ENCODE measurements around the gene ILKAP.

ILKAP gene

DNA sequence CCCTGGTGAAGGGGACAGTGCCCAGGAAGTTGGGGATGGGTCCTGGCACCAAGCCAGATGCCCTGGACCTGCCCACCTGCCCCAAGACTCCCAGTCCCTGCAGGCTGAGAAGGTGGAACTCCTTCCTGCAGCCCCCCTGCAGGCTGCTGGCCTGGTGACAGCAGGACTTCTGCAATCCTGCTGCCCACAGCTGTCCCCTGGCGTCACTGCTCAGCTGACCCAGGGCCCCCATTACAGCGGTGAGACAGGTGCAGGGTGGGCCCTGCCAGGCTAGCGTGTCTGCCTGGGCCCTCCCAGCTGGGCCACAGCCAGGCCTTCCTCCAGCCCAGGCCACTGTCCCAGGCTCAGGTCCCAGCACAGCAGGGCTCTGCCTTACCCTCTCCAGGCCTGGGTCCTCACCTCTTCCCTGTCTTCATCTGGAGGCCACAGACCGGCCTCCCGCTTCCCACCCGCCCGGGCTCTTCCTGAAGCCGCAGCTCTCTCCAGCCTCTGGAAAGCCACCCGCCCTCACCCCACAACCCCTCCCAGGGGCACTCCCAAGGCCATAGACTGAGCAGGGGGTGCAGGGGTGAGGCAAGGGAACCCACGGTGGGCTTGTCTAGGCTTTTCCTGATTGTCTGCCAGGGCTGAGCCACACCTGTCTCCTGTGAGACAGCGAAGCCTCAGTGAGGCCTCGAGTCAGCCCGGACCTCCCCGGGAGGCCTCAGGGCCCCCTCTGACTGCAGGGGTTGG lies 53.5 kb downstream of the ILKAP start:
- DNase-seq (ENCODE audit: low spot score), result no peak

DNA sequence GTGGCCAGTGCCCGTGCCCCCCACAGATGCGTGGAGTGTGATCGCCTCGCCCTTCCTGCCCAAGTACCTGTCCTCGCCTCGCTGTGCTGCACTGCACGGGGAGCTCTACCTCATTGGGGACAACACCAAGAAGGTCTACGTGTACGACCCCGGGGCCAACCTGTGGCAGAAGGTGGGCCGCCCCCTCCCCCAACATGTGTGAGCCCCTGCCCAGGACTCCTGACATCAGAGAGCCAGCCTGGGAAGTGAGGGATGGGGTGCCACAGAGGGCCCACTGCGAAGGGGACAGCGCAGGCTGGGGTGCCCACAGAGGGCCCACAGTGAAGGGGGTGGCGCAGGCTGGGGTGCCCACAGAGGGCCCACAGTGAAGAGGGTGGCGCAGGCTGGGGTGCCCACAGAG lies 54.5 kb downstream of the ILKAP start:
- no peak for DNase-seq (ENCODE audit: low spot score)

DNA sequence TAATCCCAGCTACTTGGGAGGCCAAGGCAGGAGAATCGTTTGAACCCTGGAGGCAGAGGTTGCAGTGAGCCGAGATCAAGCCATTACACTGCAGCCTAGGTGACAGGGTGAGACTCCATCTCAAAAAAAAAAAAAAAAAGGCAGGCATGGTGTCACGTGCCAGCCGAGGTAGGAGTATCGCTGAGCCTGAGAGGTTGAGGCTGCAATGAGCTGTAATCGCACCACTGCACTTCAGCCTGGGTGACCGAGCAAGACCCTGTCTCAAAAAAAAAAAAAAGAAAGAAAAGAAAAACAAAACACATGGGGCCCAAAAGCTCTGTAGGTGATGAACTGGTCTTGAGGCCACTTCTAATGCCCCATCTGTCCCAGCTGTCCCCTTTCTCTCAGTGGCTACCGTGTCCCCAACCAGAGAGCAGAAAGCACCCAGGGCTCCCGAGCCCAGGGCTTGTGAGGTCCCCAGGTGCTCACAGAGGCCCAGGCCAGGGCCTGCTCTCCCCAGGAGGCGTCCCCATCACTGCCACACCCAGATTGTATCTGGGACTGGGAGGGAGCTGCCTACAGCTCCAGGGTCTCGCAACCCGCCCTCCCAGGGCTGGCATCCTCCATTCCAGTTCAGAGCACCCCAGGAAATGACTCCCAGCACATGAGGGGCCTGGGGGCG lies 56.5 kb downstream of the ILKAP start:
- DNase-seq (ENCODE audit: low spot score), result no peak

DNA sequence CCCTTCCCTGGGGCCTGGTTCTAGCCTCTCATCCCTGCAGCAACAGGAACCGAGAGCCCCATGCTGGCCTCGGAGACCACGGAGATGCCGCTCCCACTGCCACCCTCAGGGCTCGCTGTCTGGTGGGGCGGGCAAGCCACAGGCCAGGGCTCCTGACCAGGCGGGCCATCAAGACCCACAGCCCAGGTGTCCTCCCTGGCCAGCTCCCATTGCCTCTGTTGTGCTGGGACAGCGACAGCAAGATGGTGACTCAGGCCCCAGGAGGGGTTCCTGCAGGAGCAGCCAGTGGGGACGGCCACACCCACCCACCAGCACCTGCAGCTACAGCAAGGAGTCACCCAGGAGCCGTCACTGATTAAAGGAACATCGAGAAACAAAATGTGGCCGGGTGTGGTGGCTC lies 57.6 kb downstream of the ILKAP start:
- DNase-seq (ENCODE audit: low spot score), result no peak

DNA sequence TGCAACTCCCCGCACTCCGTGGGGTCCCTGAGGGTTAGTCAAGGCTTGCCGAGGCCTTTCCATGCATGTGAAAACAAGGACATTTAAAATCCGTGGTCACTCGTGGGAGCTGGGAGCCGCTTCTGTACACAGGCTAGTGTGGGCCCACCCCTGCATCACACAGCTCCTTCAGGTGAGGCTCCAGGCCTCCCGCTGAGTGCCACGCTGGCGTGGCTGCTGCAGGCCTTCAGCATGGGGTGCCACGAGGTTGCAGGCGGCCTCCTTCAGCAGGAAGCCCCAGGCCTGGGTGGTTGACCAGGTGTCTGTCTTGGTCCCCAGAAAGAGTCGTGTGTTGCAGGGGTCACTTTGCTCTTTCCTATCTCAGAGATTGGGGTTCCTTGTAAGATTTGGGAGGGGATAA lies 58.4 kb downstream of the ILKAP start:
- no peak for DNase-seq (ENCODE audit: low spot score)

DNA sequence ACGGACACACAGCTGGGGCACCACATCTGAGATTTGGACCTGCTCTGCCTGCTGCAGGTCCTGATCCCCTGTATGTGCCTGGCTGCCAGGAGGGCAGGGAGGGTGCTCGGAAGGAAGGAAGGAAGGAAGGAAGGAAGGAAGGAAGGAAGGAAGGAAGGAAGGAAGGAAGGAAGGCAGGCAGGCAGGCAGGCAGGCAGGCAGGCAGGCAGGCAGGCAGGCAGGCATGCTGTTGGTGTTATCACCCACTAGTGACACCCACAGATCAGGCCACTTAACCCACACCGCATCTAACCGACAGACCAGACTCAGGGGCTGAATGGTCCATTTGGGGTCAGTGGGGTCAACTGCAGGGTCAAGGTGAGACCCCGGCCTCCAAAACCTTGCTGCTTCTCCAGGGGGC lies 59.2 kb downstream of the ILKAP start:
- DNase-seq (ENCODE audit: low spot score), result no peak

DNA sequence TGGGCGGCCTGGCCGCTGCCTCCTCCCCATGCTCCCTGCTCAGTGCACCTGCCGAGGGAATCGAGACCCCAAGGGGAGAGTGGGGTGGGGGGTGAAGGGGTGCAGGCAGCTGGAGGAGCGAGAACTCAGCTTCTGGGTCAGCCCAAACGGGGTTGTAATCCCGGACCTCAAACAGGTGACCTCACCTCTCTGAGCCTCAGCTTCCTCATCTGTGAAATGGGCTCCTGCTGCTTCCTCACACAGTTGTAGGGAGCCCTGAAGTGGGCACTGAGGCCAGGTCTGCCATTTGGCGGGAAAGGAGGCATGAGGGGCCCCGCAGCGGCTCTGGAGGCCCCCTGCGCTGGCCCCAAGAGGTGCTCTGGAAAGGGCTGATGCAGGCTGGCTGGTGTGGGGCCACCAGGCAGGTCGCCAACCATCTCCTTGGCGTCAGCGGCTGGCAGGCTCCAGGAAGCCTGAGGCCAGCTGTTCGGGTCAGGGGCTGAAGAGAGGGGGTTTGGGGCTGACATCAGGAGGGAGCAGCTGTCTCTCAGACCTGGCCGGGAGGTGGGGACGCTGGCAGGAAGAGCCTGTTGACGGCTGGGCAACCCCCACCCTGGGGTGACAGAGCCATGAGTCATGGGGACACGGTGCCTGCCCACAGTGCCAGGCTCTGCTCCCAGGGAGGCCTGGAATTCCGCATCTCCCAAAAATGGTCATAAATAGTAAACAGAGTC lies 60.1 kb downstream of the ILKAP start:
- DNase-seq (ENCODE audit: low spot score), result no peak

DNA sequence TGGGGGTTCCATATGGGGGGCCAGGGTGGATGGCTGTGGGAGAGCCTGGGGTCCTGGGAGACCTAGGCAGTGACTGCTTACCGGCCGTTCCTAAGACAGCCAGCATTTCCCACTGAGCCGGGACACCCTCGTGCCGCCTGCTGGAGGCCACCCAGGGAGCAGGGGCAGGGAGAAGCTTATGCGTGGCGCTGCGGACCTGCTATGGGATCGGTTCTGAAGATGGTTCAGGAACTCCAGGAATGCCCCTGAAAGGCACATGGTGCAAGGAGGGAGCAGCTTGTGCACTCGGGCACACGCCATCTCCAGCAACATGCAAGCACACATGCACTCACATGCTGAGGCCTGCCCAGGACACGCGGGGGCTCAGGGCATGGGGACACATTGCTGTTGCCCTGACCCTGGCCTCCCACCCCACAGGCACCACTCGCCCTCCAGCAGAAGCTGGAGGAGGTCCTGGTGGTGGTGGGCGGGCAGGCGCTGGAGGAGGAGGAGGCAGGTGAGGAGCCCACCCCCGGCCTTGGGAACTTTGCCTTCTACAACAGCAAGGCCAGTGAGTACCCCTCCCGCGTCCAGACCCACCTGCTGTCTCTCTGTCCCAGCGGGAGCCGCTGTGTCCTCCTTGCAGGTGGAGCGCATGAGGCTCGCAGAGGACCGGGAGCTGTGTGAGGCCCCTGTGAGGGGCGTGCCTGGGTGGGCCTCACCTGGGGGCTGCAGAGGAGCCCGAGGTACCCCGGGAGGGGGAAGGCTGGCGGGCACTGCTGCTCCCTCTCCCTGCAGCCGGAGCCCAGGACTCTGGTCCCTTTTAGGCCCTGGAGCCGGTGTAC lies 60.9 kb downstream of the ILKAP start:
- DNase-seq (ENCODE audit: low spot score), result no peak

DNA sequence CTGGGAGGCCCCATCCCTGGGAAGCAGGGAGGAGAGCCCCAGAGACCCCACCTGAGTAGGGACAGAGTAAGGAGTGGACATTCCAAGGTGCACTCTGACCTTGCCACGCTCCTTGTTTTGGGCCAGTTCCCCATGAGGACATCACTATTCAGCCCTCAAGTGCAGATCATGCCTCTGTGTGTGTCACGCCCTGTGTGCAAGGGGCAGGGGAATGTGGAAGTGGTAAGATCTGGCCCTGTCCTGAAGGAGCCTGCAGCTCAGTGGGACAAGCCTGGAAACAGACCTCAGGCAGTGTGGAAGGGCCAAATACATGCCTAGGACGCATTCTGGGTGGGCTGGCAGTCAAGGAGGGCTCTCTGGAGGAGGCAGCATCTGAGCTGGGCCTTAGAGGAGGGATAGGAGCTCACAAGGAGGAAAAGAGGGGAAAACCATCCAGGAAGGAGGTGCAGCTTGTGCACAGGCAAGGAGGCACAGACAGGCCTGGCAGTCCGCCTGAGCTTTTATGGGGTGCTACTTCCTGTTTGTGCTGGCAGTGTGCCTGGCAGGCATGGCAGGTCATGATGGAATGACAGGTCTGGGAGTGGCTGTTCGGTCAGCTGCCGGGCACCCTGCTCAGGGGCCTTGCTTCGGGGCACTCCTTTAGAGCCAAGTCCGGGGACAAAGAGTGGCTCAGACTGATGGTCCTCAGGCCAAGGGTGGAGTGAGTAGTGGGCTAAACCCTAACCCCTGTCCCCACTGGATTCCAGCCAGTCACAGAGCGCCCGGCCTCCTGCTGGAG lies 61.8 kb downstream of the ILKAP start:
- DNase-seq (ENCODE audit: low spot score), result no peak

DNA sequence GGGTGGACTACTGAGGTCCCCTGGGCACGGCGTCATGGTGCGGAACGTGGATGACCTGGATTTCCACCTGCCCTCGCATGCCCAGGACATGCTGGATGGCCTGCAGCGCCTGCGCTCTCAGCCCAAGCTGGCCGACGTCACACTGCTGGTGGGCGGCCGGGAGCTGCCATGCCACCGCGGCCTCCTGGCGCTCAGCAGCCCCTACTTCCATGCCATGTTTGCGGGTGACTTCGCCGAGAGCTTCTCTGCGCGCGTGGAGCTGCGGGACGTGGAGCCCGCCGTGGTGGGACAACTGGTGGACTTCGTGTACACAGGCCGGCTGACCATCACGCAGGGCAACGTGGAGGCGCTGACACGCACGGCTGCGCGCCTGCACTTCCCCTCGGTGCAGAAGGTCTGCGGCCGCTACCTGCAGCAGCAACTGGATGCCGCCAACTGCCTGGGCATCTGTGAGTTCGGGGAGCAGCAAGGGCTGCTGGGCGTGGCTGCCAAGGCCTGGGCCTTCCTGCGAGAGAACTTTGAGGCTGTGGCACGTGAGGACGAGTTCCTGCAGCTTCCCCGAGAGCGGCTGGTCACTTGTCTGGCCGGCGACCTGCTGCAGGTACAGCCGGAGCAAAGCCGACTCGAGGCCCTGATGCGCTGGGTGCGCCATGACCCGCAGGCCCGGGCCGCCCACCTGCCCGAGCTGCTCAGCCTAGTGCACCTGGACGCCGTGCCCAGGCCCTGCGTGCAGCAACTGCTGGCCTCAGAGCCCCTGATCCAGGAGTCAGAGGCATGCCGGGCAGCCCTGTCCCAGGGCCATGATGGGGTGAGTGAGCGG lies 62.6 kb downstream of the ILKAP start:
- DNase-seq (ENCODE audit: low spot score), result no peak

DNA sequence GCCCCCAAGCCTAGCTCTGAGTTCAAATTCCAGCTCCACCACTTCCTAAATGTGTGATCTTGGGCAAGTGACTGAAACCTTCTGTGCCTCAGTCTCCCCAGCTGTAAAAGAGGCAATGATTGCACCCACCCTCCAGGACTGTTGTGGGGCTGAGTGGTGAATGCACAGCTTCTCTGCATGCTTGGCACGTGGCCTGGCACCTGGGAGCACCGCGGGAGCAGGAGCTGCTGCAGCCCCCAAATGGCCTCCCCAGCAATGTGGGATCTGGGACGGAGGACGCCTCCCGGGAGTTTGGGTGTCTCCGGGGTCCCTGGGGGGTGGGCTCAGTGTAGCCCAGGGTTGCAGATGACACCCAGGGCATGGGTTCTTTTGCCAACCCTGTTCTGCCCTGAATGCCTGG lies 63.5 kb downstream of the ILKAP start:
- DNase-seq (ENCODE audit: low spot score), result no peak

DNA sequence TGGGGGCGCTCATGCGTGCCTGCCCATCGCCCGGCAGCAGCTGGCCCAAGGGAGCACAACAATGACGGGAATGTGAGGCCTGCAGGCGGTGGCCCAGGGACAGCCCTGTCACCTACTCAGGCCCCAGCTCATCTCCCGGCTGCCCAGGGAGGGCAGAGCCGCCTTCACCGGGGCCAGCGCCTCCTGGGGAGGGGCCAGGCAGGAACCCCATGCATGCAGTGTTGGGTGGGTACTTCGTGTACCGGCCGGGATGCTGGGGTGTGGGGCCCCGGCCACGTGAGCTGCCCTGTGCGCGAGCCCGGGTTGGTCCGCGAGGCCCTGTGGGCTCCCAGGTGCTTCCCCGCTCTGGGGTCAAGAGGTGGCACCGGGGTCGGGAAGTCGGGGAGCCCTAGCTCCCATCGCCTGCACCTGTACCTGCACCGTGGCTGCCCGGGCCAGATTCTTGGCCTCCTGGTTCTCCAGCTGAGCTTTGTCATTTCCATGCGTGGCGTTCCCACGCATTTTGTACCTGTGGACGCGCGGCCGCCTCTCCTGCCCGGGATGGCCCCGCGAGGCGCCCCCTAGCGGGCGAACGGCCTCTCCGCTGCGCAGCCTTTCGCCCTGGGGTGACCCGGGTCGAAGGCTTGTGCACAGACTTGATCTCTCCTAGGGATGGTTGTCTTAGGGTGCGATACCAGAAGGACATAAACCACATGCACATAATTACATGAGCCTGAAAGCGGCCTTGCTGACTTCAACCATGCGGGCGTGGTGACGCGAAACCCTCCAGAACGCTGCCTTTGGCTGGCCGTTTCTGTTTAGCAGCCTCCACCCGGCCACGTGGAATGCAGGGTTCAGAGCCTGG lies 64.1 kb downstream of the ILKAP start:
- no peak for DNase-seq (ENCODE audit: low spot score)

DNA sequence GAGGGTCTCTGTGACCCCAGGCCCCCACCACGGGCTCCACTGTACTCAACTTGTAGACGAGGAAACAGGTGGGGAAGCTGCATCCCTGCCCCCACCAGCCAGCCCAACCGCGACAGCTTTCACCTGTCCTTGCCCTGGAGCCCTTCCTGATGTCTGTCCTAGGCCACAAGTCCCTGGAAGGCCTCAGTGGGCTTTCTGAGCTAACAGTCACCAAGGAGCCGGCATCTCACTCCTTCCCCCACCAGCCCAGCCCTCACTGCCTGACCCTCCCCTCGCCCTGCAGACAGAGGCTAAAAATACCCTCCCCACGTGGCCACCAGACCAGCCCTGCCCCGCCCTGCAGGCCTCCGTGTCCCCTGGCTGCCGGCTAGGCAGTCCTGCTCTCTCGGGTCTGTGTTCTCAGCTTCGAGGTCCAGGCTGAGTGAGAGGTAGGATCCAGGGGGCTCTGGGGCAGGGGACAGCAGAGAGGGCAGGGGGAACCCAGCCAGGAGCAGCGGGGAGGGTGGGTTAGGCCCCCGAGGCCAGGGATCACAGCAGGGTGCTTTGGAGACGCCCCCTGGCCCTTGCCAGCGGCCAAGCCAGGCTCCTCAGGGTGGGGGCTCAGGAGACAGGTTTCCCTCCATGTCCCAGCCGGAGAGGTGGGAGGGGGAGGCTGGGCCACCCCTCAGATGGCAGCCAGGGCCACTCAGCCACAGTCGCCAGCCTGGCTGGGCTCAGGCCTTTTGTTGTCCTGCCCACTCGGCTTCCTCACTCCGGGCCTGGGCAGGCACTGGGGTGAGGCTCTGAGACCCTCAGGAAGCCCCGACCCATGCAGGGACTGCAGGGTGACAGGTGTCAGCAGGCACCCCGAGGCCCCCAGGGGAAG lies 64.9 kb downstream of the ILKAP start, which contains the start of gene KLHL30:
Gene KLHL30 (plus strand): TSS at position 338 of the 865 bp plus-strand sequence. CDS start 2,087 bp downstream, outside the sequence.
- DNase-seq (ENCODE audit: low spot score), result no peak

DNA sequence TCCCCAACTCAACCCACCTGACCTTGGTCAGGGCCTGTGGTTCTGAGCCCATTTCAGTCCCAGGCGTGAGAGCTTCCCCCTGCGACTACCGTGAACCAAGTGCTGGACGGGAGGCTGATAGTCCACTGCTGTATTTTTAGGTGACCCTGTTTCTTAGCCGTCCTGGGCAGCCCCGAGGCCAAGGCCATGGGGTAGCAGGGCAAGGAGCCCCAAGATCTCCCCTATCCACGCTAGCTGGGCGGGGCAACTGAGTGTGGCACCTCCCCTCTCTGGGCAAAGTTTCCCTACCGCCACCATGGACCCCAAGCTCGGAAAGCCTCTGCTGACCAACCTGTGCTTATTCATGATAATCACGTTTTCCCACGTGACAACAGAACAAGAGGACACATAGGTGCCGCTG lies 65.6 kb downstream of the ILKAP start:
- no peak for DNase-seq (ENCODE audit: low spot score)

DNA sequence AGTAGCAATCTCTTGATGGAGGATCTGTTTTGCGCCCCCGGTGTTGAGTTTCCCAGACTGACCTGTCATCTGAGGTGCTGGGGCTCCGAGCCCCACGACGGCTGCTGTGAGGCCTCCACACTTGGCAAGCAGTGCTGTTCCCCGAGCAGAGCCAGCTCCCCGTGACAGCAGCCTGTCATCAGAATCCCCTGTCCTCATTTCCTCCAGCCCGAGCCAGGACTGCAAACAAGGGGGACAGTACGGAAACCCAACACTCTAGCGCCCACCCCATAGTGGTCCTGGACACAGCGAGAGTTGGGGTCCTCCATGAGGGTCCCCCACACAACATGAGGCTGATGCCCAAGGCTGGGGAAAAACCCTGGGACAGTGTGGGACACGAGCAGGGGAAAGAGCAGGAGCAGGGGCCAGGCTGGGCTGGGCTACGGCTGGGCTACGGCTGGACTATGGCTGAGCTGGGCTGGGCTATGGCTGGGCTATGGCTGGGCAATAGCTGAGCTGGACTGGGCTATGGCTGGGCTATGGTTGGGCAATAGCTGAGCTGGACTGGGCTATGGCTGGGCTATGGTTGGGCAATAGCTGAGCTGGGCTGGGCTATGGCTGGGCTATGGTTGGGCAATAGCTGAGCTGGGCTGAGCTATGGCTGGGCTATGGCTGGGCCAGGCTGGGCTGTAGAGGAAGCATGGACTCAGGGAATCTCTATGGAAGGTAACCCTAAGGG lies 66.5 kb downstream of the ILKAP start:
- no peak for DNase-seq (ENCODE audit: low spot score)

DNA sequence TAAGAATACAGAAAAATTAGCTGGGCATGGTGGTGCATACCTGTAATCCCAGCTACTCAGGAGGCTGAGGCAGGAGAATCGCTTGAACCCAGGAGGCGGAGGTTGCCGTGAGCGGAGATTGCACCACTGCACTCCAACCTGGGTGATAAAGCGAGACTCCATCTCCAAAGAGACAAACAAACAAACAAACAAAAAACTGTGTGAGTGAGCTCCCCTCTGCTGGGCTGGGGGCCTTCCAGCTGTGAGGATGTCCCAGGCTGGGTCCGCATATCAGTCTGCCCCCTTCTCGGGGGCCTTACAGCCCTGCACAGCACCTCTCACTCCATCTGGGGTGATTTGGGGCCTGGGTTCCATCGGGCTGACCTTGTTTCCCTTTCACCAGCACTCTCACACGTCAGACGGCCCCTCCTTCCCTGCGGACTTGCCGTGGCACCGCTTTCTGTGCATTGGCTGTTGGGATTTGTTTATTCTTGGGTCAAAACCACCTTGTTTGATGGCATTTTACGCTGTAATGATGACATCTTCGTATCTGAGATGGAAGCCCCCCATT lies 67.8 kb downstream of the ILKAP start:
- DNase-seq (ENCODE audit: low spot score), result no peak

DNA sequence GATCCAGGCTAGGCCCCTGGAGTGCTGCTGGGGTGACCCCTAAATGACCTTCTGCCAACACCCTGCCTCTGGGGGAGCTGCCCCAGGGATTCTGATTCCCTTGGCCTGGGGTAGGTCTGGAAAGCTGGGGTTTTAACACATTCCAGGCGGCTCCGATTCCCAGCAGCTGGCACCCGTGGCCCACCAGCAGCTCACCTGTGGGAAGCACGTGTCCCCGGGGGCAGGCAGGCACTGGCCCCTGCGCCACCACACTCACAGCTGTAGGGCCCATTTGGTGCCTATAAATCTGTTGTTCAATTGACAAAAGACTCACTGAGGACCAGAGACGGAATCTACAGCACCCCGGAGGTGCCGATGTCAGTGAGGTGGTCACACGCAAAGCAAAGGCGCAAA lies 69.1 kb downstream of the ILKAP start:
- no peak for DNase-seq (ENCODE audit: low spot score)
